Fibroblast of skin of left quadriceps (primary cell): ENCODE data around the gene GPR173.

ENCODE experiments used
- DNase-seq, 2 experiments: peaks; one replicate each; pipeline ENCODE4 v3.0.0-alpha.2; 2013; ENCODE audit warnings: low read depth in 2 of 2

The GPR173 gene

GRCh38 chrX:53048169-53049126 lies at the start of gene GPR173:
Gene GPR173, plus strand, starts transcription at chrX:53048789. Its CDS starts 27,833 bp downstream, at chrX:53076622.
- peak; percentile 44 to 59 for DNase-seq

DNA sequence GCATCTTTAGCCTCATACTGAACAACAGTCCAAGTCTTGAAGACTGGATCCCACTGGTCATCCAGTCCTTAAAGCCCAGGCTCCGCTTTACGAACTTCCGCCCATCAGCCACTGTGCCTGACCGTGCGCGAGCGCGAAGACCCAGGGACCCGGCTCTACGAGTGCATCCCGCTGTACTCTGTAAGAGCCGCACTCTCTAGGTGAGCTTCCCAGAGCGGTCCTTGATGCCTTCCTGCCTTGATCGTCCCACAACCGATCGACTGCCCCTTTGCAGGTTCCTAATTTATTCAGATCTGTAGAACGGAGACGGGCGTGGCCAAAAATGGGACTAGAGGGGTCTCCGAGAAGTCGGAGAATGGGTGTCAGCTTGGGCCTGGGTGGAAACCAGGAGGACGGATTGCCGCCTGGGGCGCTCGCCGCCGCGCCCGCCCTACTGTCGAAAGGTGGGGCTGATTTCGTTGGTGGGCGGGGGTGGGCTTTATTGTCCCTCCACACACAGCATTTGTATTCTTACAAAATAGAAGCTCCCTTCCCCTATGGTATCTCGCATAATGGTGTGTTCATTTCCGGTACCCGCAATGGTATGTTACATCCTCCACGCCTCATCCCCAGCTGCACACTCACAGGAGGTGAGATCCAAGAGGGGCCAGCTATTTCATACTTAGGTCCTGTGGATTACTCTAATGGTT lies 48.0 kb upstream of the GPR173 start:
- DNase-seq = no peak

DNA sequence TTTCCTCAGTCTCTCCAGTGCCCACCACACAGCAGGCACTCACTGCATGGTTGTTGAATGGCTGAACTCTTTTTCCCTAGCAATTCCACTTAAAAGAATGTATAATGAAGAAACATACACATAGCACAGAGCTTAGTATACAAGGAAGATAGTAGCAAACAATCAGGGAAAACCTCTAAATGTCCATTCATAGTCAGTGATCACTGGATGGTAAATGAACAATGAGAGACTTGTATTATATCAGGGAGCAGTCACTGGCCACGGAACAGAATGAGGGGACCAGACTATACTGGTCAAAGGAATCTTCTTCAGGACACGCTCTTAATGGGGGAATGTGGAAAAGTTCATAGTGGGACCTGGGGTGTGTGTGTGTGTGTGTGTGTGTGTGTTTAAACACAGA lies 46.6 kb upstream of the GPR173 start:
- DNase-seq = no peak

DNA sequence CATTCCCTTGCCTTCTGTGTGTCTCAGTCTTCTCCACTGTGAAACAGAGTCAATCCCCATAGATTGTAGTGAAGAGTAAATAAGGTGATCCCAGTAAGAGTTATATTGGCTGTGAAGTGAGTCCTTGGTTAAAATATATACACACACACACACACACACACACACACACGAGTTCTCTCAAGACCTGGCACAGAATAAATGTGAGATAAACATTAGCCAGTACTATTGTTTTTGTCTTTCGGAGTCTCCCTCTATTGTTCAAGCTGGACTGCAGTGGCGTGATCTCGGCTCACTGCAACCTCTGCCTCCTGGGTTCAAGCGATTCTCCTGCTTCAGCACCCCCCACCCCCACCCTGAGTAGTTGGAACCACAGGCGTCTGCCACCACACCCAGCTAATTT lies 45.5 kb upstream of the GPR173 start:
- DNase-seq = no peak

GRCh38 chrX:53004038-53004437 lies 44.6 kb upstream of the GPR173 start:
- no peak for DNase-seq

DNA sequence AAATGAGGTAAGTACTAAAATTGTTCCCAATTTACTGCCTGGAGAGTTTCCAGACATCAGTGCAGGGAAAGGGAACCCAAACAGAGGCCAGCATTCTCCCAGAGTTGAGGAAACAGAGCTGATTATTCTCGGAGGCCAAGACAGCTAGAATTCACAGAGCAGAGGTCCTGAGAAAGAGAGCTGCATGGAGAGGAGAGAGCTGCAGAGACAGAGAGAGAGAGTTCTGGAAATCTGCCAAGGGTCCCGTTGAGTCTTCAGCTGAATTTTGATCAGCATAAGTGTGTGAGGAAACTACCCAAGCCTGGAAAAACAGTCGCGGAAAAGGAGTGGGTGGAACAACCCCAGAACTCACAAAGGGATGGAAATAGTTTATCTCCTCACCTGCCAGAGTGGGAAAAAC lies 43.8 kb upstream of the GPR173 start:
- no peak for DNase-seq

DNA sequence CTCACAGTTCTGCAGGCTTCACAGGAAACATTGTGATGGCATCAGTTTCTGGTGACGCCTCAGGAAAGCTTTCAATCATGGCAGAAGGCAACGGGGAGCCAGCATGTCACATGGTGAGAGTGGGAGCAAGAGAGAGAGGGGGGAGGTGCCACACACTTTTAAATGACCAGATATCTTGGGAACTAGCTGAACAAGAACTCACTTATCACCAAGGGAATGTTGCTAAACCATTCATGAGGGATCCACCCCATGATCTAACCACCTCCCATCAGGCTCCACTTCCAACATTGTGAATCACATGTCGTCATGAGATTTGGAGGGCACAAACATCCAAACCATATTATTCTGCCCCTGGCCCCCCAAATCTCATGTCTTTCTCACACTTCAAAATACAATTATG lies 43.3 kb upstream of the GPR173 start:
- DNase-seq = no peak

DNA sequence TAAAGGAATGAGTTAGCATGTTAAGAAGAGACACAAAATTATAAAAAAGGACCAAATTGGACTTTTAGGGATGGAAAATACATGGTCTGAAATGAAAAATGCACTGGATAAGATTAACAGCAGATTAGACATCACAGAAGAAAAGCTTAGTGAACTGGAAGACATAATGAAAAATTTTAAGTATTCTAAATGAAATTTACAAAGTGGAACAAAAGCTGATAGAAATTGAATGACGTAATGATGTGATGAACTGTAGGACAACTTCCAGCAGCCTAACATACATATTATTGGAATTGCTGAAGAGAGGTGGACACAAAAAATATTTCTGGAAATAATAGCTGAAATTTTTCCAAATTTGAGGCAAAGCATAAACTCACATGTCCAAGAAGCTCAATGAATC lies 39.6 kb upstream of the GPR173 start:
- no peak for DNase-seq

GRCh38 chrX:53013291-53013690 lies 35.3 kb upstream of the GPR173 start:
- no peak for DNase-seq

DNA sequence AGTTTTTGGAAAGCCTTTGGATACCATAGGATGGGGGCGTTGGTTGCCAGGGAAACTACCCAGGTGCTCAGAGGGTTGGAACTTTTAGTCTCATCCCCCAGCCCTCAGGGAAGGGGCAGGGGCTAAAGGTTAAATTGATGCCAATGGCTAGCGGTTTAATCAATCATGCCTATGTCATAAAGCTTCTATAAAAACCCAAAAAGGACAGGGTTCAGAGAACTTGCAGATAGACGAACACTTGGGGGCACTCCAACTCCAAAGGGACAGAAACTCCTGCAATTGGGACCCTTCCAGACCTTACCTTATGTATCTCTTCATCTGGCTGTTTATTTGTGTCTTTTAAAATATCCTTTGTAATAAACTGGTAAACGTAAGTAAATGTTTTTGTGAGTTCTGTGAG lies 30.0 kb upstream of the GPR173 start:
- no peak for DNase-seq

DNA sequence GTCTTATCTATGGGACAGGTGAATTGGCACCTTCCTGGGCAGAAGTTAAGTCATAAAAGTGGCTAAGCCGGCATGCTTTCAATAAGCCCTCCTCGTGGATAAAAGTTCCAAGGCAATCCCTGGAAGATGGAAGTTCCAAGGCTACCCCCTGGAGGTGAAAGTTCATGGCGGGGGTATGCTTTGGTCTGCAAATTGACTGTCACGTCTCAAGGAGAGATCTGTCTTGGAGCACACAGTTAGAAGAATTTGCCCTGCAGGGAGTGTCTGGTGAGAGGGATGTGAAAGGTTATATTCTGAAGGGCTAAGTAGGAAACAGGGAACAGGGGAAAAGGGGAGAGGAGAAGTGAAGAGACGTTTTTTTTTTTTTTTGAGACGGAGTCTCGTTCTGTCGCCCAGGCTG lies 26.2 kb upstream of the GPR173 start:
- DNase-seq = no peak

DNA sequence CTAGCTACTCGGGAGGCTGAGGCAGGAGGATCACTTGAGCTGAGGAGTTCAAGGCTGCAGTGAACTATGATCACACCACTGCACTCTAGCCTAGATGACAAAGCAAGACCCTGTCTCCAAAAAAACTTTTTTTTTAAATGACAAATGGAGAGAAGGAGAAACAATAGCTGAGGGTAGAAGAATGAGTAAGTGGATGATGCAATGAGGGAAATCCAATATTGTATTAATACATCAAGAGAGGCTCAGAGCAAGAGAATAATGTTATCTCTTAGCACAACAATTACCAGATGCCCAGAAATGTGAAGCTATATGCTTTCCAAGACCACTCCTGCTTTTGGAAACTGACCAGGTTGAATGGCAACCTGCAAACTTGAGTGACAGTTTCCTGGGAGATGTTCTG lies 19.9 kb upstream of the GPR173 start:
- DNase-seq = no peak

DNA sequence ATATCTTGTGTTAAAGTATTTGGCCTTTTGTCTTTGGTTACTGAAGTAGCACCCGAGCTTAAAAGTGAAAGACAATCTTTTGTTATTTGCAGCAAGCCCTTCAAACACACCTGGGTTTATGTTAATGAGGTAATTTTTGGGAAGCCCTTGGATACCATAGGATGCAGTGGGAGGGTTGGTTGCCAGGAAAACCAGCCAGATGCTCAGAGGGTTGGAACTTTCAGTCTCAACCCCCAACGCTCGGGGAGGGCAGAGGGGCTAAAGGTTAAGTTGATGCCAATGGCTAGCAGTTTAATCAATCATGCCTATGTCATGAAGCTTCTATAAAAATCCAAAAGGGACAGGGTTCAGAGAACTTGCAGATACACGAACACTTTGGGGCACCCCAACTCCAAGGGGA lies 17.2 kb upstream of the GPR173 start:
- no peak for DNase-seq

DNA sequence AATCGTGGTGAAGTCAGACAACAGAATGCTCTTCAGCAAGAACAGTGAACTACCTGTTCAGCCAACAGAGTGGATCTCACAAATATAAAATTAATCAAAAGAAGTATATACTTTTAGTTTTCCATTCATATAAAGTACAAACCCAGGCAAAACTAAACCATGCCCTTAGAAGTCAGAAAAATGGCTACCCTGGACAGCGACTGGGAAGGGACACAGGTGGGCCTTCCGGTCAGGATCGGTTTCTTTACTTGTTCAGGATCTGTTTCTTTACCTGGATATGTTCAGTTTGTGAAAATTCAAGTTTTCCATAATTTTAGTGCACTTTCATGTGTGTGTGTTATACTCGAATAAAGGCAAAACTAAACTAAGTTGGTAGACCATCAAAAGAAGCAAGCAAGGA lies 12.4 kb upstream of the GPR173 start:
- DNase-seq = no peak

GRCh38 chrX:53039236-53039635 lies 9.4 kb upstream of the GPR173 start:
- DNase-seq = no peak

GRCh38 chrX:53044995-53045394 lies 3.6 kb upstream of the GPR173 start:
- no peak for DNase-seq

- no peak for DNase-seq
Observed at GRCh38 chrX:53047228-53047627, 1.4 kb upstream of the GPR173 start.

GRCh38 chrX:53049127-53049517 lies 533 bp downstream of the GPR173 start:
- no peak for DNase-seq

DNA sequence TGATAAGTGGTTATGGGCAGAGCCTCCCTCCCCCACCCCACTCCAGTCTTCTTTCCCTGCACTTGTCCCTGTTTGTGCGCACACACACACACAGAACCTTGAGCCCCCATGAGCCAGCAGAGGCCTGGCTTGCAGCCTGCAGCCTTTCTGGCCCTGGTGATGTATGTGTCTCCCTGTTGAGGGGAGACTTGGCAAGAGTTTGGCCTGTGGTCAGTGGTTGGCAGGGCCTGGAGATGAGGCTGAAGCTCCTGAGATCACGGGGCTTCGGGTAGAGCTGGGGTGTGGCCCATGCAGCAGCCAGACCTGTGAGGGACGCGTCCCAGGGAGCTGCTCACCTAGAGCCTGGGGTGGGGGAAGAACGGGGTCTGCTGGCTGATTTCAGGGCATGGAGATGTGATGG lies 2.3 kb downstream of the GPR173 start:
- no peak for DNase-seq

GRCh38 chrX:53055244-53055849 lies 6.8 kb downstream of the GPR173 start:
- DNase-seq = no peak

DNA sequence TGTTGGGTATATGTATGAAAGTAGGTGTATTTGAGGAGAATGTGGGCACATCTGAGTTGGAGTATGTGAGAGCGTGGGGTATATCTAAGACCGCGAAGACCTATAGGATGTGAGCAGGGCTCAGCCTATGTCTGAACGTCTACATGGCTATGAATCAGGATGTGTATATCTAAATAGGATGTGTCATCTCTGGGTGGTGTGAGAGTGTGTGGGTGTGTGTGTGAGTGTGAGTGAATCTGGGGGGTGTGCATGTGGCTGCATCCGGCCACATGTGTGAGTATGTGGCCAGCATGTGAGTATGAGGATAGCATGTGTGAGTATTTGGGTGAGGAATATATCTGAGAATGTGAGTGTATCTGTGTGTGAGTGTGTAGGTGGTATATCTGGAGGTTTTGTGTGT lies 7.7 kb downstream of the GPR173 start:
- no peak for DNase-seq

GRCh38 chrX:53065104-53065503 lies 16.5 kb downstream of the GPR173 start:
- DNase-seq = no peak

DNA sequence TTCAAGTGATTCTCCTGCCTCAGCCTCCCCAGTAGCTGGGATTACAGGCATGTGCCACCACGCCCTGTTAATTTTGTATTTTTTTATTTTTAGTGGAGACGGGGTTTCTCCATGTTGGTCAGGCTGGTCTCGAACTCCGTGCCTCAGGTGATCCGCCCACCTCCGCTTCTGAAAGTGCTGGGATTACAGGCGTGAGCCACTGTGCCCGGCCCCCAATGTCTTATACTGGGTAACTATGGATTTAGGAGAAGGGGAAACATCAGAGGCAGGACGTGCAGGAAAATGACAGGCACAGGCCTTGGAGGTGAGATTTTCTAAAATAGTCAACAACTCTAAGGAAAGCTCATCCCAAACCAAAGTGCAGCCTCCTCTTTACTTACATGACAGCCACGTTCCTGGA lies 22.5 kb downstream of the GPR173 start:
- DNase-seq = no peak
